HCT116 (cell line): ENCODE results near the gene PRICKLE1. TPM values are rescaled to one million over a fixed set of nuclear protein-coding genes. Genes with fewer than 3 reads are reported as not detected.

Experiments used
- ATAC-seq: fragments of 200-7000 bp; cut with Tn5 transposase; 2 replicates; pipeline ENCODE4 v1.9.1; 2020; ENCODE audit warnings: mild to moderate bottlenecking, moderate library complexity
- BruUV-seq: library from RNA; stranded (reverse); fragments of 400-500 nt; replicated peaks from 2 replicates; lab custom pipeline; 2021; lab: Mats Ljungman, UMichigan
- CTCF ChIA-PET: fragments of 300-600 bp; sonication (Branson Sonifier 250); formaldehyde crosslinking; loops from one replicate; lab custom pipeline; 2021; ENCODE audit warnings: antibody characterized with exemption; lab: Charles Lee
- POLR2A ChIA-PET: fragments of 300-600, 350-600 bp; sonication (Branson Sonifier 250); formaldehyde crosslinking; loops from one replicate; lab custom pipeline; 2021; ENCODE audit warnings: antibody characterized with exemption; lab: Charles Lee
- RAD21 ChIA-PET, 2 experiments: fragments of 300-600 bp; sonication (Branson Sonifier 250); formaldehyde crosslinking; loops; one replicate each; lab custom pipeline; 2023; ENCODE audit warnings: low total read pairs in 2 of 2; ENCODE audit not compliant: uncharacterized antibody in 2 of 2, unreplicated experiment in 2 of 2, low non-redundant PET in 1 of 2; lab: Charles Lee
- DNase-seq: peaks from one replicate; pipeline ENCODE4 v3.0.0-alpha.2; 2010; ENCODE audit warnings: low read depth, low spot score
- H2AFZ ChIP-seq: fragments of 200-600 bp; shearing (Covaris generic), sonication (generic); 2 replicates; pipeline ENCODE4 v1.6.1; 2017; ENCODE audit warnings: low read depth, mixed run types, mixed read lengths, antibody characterized with exemption, low read length; ENCODE audit not compliant: poor library complexity, severe bottlenecking
- H3K27ac ChIP-seq: 2 replicates; pipeline ENCODE4 v1.5.1; 2012; ENCODE audit warnings: low read depth, low read length
- H3K27me3 ChIP-seq: fragments of 200-600 bp; sonication (generic); 2 replicates; pipeline ENCODE4 v1.6.1; 2016; ENCODE audit warnings: mixed run types, low read length, mixed read lengths; ENCODE audit not compliant: insufficient read depth
- H3K36me3 ChIP-seq, 2 experiments: fragments of 200-500 bp in 1 of 2; fragments of 200-600 bp in 1 of 2; sonication (Bioruptor generic) in 1 of 2; sonication (generic) in 1 of 2; 2 replicates each; pipeline versions ENCODE4 v1.5.1 to v1.6.1; 2014 to 2016; ENCODE audit warnings: low read length in 2 of 2, inconsistent platforms in 1 of 2, mixed read lengths in 1 of 2, mixed run types in 1 of 2; ENCODE audit not compliant: insufficient read depth in 2 of 2, control insufficient read depth in 1 of 2
- H3K4me1 ChIP-seq, 2 experiments: fragments of 200-600 bp in 1 of 2; sonication (generic) in 1 of 2; 2 replicates each; pipeline versions ENCODE4 v1.5.1 to v1.6.1; 2012 to 2017; ENCODE audit warnings: low read length in 2 of 2, inconsistent platforms in 1 of 2, mild to moderate bottlenecking in 1 of 2, mixed read lengths in 1 of 2, mixed run types in 1 of 2, moderate library complexity in 1 of 2; ENCODE audit not compliant: insufficient read depth in 2 of 2, control insufficient read depth in 1 of 2
- H3K4me2 ChIP-seq: fragments of 200-600 bp; sonication (generic); 2 replicates; pipeline ENCODE4 v1.6.1; 2017; ENCODE audit warnings: mixed run types, low read length, mixed read lengths
- H3K4me3 ChIP-seq, 2 experiments: fragments of 200-600 bp in 1 of 2; sonication (generic) in 1 of 2; replicated peaks in 1 of 2; 2 replicates each; pipeline ENCODE4 v1.5.1; 2011 to 2016; ENCODE audit warnings: low read length in 2 of 2, control low read depth in 1 of 2, low read depth in 1 of 2, mild to moderate bottlenecking in 1 of 2, mixed read lengths in 1 of 2, mixed run types in 1 of 2
- H3K79me2 ChIP-seq: fragments of 200-600 bp; sonication (generic); 2 replicates; pipeline ENCODE4 v1.6.1; 2017; ENCODE audit warnings: mild to moderate bottlenecking, mixed run types, low read length, moderate library complexity, mixed read lengths; ENCODE audit not compliant: insufficient read depth
- H3K9ac ChIP-seq: fragments of 200-600 bp; sonication (generic); 2 replicates; pipeline ENCODE4 v1.6.1; 2016; ENCODE audit warnings: low read length, mixed read lengths
- H3K9me2 ChIP-seq: fragments of 200-600 bp; sonication (generic), shearing (Covaris generic); 2 replicates; pipeline ENCODE4 v1.6.1; 2017; ENCODE audit warnings: mixed run types, mild to moderate bottlenecking, moderate library complexity; ENCODE audit not compliant: insufficient read depth
- H3K9me3 ChIP-seq, 2 experiments: fragments of 200-500 bp in 1 of 2; fragments of 200-600 bp in 1 of 2; sonication (Bioruptor generic) in 1 of 2; sonication (generic) in 1 of 2; 2 replicates each; pipeline ENCODE4 v1.6.1; 2014 to 2017; ENCODE audit warnings: low read length in 2 of 2, mixed read lengths in 2 of 2, inconsistent platforms in 1 of 2, low read depth in 1 of 2, mild to moderate bottlenecking in 1 of 2, mixed run types in 1 of 2, moderate library complexity in 1 of 2; ENCODE audit not compliant: control insufficient read depth in 1 of 2, insufficient read depth in 1 of 2
- H4K20me1 ChIP-seq: fragments of 200-600 bp; sonication (generic), shearing (Covaris generic); 2 replicates; pipeline ENCODE4 v1.6.1; 2017; ENCODE audit warnings: mixed run types, mild to moderate bottlenecking, moderate library complexity; ENCODE audit not compliant: insufficient read depth
- CBX3 ChIP-seq: IDR thresholded peaks from 2 replicates; pipeline ENCODE4 v1.6.1; 2012; ENCODE audit warnings: low read depth
- CEBPB ChIP-seq: IDR thresholded peaks from 2 replicates; pipeline ENCODE4 v1.6.1; 2012; ENCODE audit warnings: low read depth
- ELF1 ChIP-seq: IDR thresholded peaks from 2 replicates; pipeline ENCODE4 v1.6.1; 2012; ENCODE audit warnings: low read depth, borderline replicate concordance
- EZH2 ChIP-seq: fragments of 200-600 bp; sonication (generic); IDR thresholded peaks from 2 replicates; pipeline ENCODE4 v1.6.1; 2017; ENCODE audit warnings: antibody characterized with exemption, mixed run types
- EZH2phosphoT487 ChIP-seq: fragments of 200-600 bp; IDR thresholded peaks from 2 replicates; pipeline ENCODE4 v1.6.1; 2018; ENCODE audit warnings: antibody characterized with exemption, borderline replicate concordance
- FOSL1 ChIP-seq: IDR thresholded peaks from 2 replicates; pipeline ENCODE4 v1.6.1; 2012; ENCODE audit warnings: low read depth
- JUND ChIP-seq: IDR thresholded peaks from 2 replicates; pipeline ENCODE4 v1.6.1; 2012
- MAX ChIP-seq: IDR thresholded peaks from 2 replicates; pipeline ENCODE4 v1.6.1; 2012
- POLR2A ChIP-seq: IDR thresholded peaks from 2 replicates; pipeline ENCODE4 v1.7.0; 2011; ENCODE audit warnings: borderline replicate concordance; ENCODE audit not compliant: insufficient read depth, insufficient read length; ENCODE audit errors: extremely low read depth
- POLR2AphosphoS5 ChIP-seq: IDR thresholded peaks from 2 replicates; pipeline ENCODE4 v1.6.1; 2011; ENCODE audit warnings: mild to moderate bottlenecking, low read depth, low read length, moderate library complexity
- RAD21 ChIP-seq: IDR thresholded peaks from 2 replicates; pipeline ENCODE4 v1.6.1; 2012; ENCODE audit warnings: low read depth, mild to moderate bottlenecking
- REST ChIP-seq: IDR thresholded peaks from 2 replicates; pipeline ENCODE4 v1.6.1; 2012; ENCODE audit warnings: low read depth
- SIN3A ChIP-seq: IDR thresholded peaks from 2 replicates; pipeline ENCODE4 v1.6.1; 2012; ENCODE audit warnings: low read depth
- SP1 ChIP-seq: IDR thresholded peaks from 2 replicates; pipeline ENCODE4 v1.6.1; 2012; ENCODE audit warnings: low read depth
- SRF ChIP-seq: IDR thresholded peaks from 2 replicates; pipeline ENCODE4 v1.6.1; 2012; ENCODE audit warnings: low read depth
- YY1 ChIP-seq: IDR thresholded peaks from 2 replicates; pipeline ENCODE4 v1.6.1; 2011; ENCODE audit warnings: low read length, low read depth, moderate library complexity, mild to moderate bottlenecking; ENCODE audit not compliant: insufficient replicate concordance; ENCODE audit errors: extremely low read depth
- ZBTB33 ChIP-seq: IDR thresholded peaks from 2 replicates; pipeline ENCODE4 v1.6.1; 2011; ENCODE audit warnings: mild to moderate bottlenecking, low read length, moderate library complexity; ENCODE audit not compliant: insufficient replicate concordance; ENCODE audit errors: extremely low read depth
- ZFX ChIP-seq: fragments of 450-650 bp; IDR thresholded peaks from 2 replicates; pipeline ENCODE4 v1.6.1; 2017
- ZNF274 ChIP-seq: fragments of 200-500 bp; sonication (Bioruptor generic); IDR thresholded peaks from 2 replicates; pipeline ENCODE4 v1.6.1; 2014; ENCODE audit warnings: mild to moderate bottlenecking, low read depth, low read length, inconsistent platforms
- intact Hi-C: fragments of 100-400 bp; cut with micrococcal nuclease; formaldehyde crosslinking; loops from 2 replicates; pipeline ENCODE4 v1.10.0; 2022
- total RNA-seq: library from RNA; stranded (reverse); gene quantifications from one replicate; pipeline ENCODE4 v1.2.1, GENCODE V29; 2021; ENCODE audit not compliant: unreplicated experiment

Gene PRICKLE1
- total RNA-seq, 1 experiment from 2014 or later = 1.3 TPM

GRCh38 chr12:42516573-42516972, 73.0 kb downstream of the PRICKLE1 start:
- DNase-seq = no peak
- H4K20me1 ChIP-seq = no peaks in the 10 kb centered on the region
- no peak for ATAC-seq
- H3K4me3 ChIP-seq = no peak overlapping the region
- no peaks in the 10 kb centered on the region for H3K27me3 ChIP-seq
- no peak overlapping the region for H3K9ac ChIP-seq
- RAD21 ChIA-PET = no interaction called here
- intact Hi-C loops = no loop called here
- H3K9me2 ChIP-seq = no peaks in the 10 kb centered on the region
- no peak overlapping the region for H2AFZ ChIP-seq
- no TSS peak for BruUV-seq
- H3K79me2 ChIP-seq = no peaks in the 10 kb centered on the region
- H3K4me1 ChIP-seq = no peaks in the 10 kb centered on the region
- CTCF ChIA-PET = no interaction called here
- H3K36me3 ChIP-seq = no peaks in the 10 kb centered on the region
- no peak overlapping the region for H3K27ac ChIP-seq
- TF ChIP-seq ZNF274 (no peak), POLR2AphosphoS5 (no peak), CEBPB (no peak), SP1 (no peak), POLR2A (no peak), RAD21 (no peak), ZBTB33 (no peak), MAX (no peak), ZFX (no peak), SRF (no peak), REST (no peak), SIN3A (no peak), EZH2phosphoT487 (no peak), YY1 (no peak), ELF1 (no peak), FOSL1 (no peak), CBX3 (no peak), JUND (no peak), EZH2 (no peak)
- H3K9me3 ChIP-seq = no peaks in the 10 kb centered on the region
- POLR2A ChIA-PET = no interaction called here
- H3K4me2 ChIP-seq = no peak overlapping the region
